ENCODE data around the gene ARHGAP33. TPM values are rescaled to one million over a fixed set of nuclear protein-coding genes. Genes with fewer than 3 reads are reported as not detected.

Gene ARHGAP33
- total RNA-seq = 13.1 TPM
- long read RNA-seq, partial matches to known transcripts = 2 of 3 reads
- long read RNA-seq, other reads (novel, unspliced or antisense) = 1 of 3 reads

DNA sequence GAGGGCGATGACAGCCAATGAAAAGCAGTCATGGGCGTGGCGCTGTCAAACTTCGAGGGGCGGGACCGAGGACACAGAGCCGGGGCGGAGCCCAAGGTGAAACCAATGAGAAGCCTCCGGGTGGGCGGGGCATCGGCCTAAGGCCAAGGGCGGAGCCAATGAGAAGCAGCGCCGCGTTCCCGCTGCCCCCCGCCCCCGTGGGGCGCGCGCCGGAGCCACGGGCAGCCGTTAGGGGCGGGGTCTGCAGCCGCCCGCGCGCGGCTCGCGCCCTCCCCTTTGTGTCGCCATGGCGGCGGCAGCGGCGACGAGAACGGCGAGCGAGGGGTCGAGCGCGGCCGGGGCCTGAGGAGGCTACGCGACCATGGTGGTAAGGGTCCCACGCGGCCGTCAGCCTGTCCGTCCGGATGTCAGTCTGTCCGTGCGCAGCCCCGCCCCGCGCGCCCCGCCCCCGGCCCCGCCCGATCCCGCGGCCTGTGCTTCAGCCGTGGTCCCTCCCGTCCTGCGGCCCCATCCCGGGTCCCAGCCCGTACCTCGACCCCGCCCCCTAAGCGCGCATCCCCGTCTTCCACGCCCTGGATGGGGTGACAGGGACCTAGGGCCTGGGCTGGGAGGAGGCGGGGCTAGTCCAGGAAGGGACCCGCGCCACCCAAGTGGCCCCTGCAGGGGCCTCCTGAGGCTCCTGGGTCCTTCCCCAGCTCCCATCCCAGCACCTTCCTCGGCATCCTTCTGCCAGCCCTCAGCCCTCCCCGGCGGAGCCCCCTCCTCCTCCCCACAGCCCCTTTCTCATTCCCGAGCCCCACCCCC is at the start of gene ARHGAP33:
TSS of gene ARHGAP33 (plus strand) at position 267 of the 804 bp plus-strand sequence. CDS start at position 362, 95 bp downstream.
- peak; percentile 100 for DNase-seq
- H3K27me3 ChIP-seq (ENCODE audit: low read depth) = no peaks in the 10 kb centered on the region
- H3K4me3 ChIP-seq = peak within 1 kb of the TSS; percentile 92
- H3K36me3 ChIP-seq = peaks cover 4% of the 10 kb centered on the region
- intact Hi-C loops (cut with DNase I) = no loop called here
- H3K27ac ChIP-seq = peak within 1 kb of the TSS; percentile 11
- TF ChIP-seq, protein P1, sequence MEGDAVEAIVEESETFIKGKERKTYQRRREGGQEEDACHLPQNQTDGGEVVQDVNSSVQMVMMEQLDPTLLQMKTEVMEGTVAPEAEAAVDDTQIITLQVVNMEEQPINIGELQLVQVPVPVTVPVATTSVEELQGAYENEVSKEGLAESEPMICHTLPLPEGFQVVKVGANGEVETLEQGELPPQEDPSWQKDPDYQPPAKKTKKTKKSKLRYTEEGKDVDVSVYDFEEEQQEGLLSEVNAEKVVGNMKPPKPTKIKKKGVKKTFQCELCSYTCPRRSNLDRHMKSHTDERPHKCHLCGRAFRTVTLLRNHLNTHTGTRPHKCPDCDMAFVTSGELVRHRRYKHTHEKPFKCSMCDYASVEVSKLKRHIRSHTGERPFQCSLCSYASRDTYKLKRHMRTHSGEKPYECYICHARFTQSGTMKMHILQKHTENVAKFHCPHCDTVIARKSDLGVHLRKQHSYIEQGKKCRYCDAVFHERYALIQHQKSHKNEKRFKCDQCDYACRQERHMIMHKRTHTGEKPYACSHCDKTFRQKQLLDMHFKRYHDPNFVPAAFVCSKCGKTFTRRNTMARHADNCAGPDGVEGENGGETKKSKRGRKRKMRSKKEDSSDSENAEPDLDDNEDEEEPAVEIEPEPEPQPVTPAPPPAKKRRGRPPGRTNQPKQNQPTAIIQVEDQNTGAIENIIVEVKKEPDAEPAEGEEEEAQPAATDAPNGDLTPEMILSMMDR (IDR thresholded peaks at IDR 0.05) = no peak
- peak; percentile 99 for ATAC-seq
- H3K9me3 ChIP-seq = no peaks in the 10 kb centered on the region
- H3K4me1 ChIP-seq = peaks cover 17% of the 10 kb centered on the region

GRCh38 chr19:35727053-35727955 is 48.1 kb upstream of the ARHGAP33 start:
- DNase-seq (no peak), ATAC-seq (no peak)
- Histone ChIP-seq H3K27ac (no peak overlapping the region), H3K27me3 (ENCODE audit: low read depth) (no peaks in the 10 kb centered on the region), H3K36me3 (peaks cover 100% of the 10 kb centered on the region), H3K4me3 (no peak overlapping the region), H3K4me1 (no peaks in the 10 kb centered on the region), H3K9me3 (no peaks in the 10 kb centered on the region)
- TF ChIP-seq, protein P1 (IDR thresholded peaks at IDR 0.05) = no peak
- intact Hi-C loops (cut with DNase I) = no loop called here

DNA sequence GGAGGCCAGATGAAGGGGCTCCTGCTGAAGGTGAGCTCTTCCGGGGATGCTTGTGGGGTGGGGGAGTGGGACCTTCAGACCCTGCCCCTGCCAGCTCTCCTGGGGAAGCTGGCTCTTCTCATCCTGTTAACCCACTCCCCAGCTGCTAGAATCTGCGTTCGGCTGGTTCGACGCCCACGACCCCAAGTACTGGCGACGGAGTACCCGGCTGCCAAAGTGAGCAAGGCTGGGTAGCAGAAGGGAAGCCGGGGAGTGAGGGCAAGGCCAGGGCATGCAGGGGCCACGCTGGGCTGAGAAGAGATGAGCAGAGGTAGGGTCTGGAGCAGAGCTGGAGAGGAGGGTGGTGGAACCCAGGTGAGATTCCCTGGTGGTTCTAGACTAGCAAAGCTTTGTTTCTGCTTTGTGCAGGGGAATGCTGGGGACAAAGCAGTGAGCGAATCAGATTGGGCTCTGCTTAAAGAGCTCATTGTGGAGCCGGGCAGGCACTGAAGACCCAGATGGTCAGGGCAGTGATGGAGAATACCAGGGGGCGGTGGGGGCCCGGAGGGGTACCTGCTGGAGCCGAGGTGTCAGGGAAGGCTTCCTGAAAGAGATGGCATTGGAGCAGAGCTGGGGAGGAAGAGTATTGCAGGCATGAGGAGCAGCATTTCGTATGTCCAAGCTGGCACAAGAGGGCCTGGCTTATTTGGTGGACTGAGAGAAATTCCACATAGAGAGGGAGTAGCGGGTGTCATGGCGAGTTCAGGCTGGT is 47.2 kb upstream of the ARHGAP33 start:
- TF ChIP-seq, protein P1 (IDR thresholded peaks at IDR 0.05) = no peak
- intact Hi-C loops (cut with DNase I) = no loop called here
- Histone ChIP-seq H3K9me3 (no peaks in the 10 kb centered on the region), H3K4me1 (no peaks in the 10 kb centered on the region), H3K27ac (no peak overlapping the region), H3K4me3 (no peak overlapping the region), H3K36me3 (peaks cover 100% of the 10 kb centered on the region), H3K27me3 (ENCODE audit: low read depth) (no peaks in the 10 kb centered on the region)
- no peak for ATAC-seq
- DNase-seq = no peak

DNA sequence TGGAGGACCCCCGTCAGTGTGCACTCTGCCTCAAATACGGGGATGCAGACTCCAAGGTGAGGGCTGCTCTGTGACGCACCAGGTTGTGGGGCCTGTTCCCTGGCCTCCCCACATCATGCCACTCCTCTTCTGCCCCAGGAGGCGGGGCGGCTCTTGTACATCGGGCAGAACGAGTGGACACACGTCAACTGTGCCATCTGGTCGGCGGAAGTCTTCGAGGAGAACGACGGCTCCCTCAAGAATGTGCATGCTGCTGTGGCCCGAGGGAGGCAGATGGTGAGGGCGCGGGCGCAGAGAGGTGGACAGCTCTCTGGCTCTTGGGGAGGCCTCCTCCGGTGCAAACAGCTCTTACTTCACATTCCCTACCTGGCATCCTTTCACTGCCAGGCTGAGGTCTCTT is 46.3 kb upstream of the ARHGAP33 start:
- TF ChIP-seq, protein P1 (IDR thresholded peaks at IDR 0.05) = no peak
- no peak overlapping the region for H3K27ac ChIP-seq
- H3K4me3 ChIP-seq = no peak overlapping the region
- ATAC-seq (no peak), DNase-seq (no peak)
- no peaks in the 10 kb centered on the region for H3K4me1 ChIP-seq
- no peaks in the 10 kb centered on the region for H3K27me3 ChIP-seq (ENCODE audit: low read depth)
- no peaks in the 10 kb centered on the region for H3K9me3 ChIP-seq
- peaks cover 100% of the 10 kb centered on the region for H3K36me3 ChIP-seq
- intact Hi-C loops (cut with DNase I) = no loop called here

DNA sequence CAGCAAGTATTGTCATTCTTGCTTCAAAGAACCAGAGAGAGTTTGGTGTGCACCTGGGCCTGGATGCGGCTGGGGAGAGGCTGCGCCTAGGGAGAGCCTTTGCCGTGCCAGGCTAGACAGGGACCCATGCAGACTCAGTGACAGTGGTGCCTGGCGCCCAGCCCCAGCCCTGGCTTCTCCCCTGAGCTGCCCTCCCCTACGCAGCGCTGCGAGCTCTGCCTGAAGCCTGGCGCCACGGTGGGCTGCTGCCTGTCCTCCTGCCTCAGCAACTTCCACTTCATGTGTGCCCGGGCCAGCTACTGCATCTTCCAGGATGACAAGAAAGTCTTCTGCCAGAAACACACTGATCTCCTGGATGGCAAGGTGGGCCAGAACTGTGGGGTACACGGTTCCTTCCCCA is 45.6 kb upstream of the ARHGAP33 start:
- no peak overlapping the region for H3K4me3 ChIP-seq
- no peaks in the 10 kb centered on the region for H3K27me3 ChIP-seq (ENCODE audit: low read depth)
- intact Hi-C loops (cut with DNase I) = no loop called here
- peaks cover 100% of the 10 kb centered on the region for H3K36me3 ChIP-seq
- no peak for DNase-seq
- ATAC-seq = no peak
- TF ChIP-seq, protein P1 (IDR thresholded peaks at IDR 0.05) = no peak
- H3K9me3 ChIP-seq = no peaks in the 10 kb centered on the region
- H3K4me1 ChIP-seq = no peaks in the 10 kb centered on the region
- no peak overlapping the region for H3K27ac ChIP-seq
